HepG2 (cell line): ENCODE results near the gene WSCD1. TPM values are rescaled to one million over a fixed set of nuclear protein-coding genes. Genes with fewer than 3 reads are reported as not detected.

ENCODE experiments used
- ATAC-seq: fragments of 200-7000 bp; cut with Tn5 transposase; 3 replicates; pipeline ENCODE4 v1.9.1; 2020; ENCODE audit warnings: mild to moderate bottlenecking, moderate library complexity
- BruUV-seq: library from RNA; stranded (reverse); fragments of 400-500 nt; replicated peaks from 2 replicates; lab custom pipeline; 2021; lab: Mats Ljungman, UMichigan
- CTCF ChIA-PET: fragments of 300-600 bp; formaldehyde crosslinking; extraction: SDS; loops from one replicate; lab custom pipeline; 2021; ENCODE audit warnings: low total read pairs, inconsistent platforms, low intra/inter-chr PET ratio; lab: Yijun Ruan, JAX
- POLR2A ChIA-PET: fragments of 350-600 bp; sonication (Branson Sonifier 250); formaldehyde crosslinking; loops from one replicate; lab custom pipeline; 2020; ENCODE audit warnings: antibody characterized with exemption, inconsistent platforms; lab: Yijun Ruan, JAX
- DNase-seq: peaks from one replicate; pipeline ENCODE4 v3.0.0-alpha.2; 2015; ENCODE audit warnings: low spot score
- FAIRE-seq: peaks from 3 replicates; lab custom pipeline; 2011; peaks lifted over from hg19 to GRCh38; lab: Jason Lieb, UNC
- H2AFZ ChIP-seq: one replicate; pipeline ENCODE4 v1.6.1; 2011; ENCODE audit warnings: low read length, inconsistent platforms
- H3K27ac ChIP-seq: fragments of 300-600 bp; 3 replicates; pipeline ENCODE4 v1.8.0; 2011; ENCODE audit warnings: mixed run types, mild to moderate bottlenecking, mixed read lengths, low read length, inconsistent platforms; ENCODE audit not compliant: insufficient read depth; ENCODE audit errors: extremely low read length
- H3K27me3 ChIP-seq, 2 experiments: fragments of 200-600 bp in 1 of 2; 2 replicates in 1 of 2; 3 replicates in 1 of 2; pipeline versions ENCODE4 v1.6.0 to v1.8.0; 2011; ENCODE audit warnings: low read length in 2 of 2, mild to moderate bottlenecking in 2 of 2, moderate library complexity in 2 of 2, inconsistent platforms in 1 of 2; ENCODE audit not compliant: insufficient read depth in 2 of 2, control insufficient read depth in 1 of 2
- H3K36me3 ChIP-seq, 2 experiments: fragments of 200-600 bp in 1 of 2; replicated peaks in 1 of 2; 2 replicates in 1 of 2; 3 replicates in 1 of 2; pipeline versions ENCODE4 v1.5.1 to v1.8.0; 2011; ENCODE audit warnings: low read length in 2 of 2, inconsistent platforms in 1 of 2; ENCODE audit not compliant: insufficient read depth in 2 of 2, control insufficient read depth in 1 of 2
- H3K4me1 ChIP-seq: 2 replicates; pipeline ENCODE4 v1.5.1; 2012; ENCODE audit warnings: low read length, inconsistent platforms; ENCODE audit not compliant: insufficient read depth
- H3K4me2 ChIP-seq: 2 replicates; pipeline ENCODE4 v1.6.0; 2011; ENCODE audit warnings: low read depth, low read length, inconsistent platforms
- H3K4me3 ChIP-seq, 3 experiments: fragments of 200-600 bp in 1 of 3; sonication (generic), shearing (Covaris generic) in 1 of 3; replicated peaks in 1 of 3; 2 replicates each; pipeline ENCODE4 v1.5.1; 2011 to 2016; ENCODE audit warnings: low read length in 3 of 3, inconsistent platforms in 2 of 3, low read depth in 2 of 3, mild to moderate bottlenecking in 2 of 3, control low read depth in 1 of 3, mixed read lengths in 1 of 3; ENCODE audit not compliant: insufficient read depth in 1 of 3
- H3K79me2 ChIP-seq: one replicate; pipeline ENCODE4 v1.6.1; 2011; ENCODE audit warnings: low read length, inconsistent platforms; ENCODE audit not compliant: insufficient read depth
- H3K9ac ChIP-seq: 2 replicates; pipeline ENCODE4 v1.6.0; 2011; ENCODE audit warnings: mild to moderate bottlenecking, low read depth, low read length, inconsistent platforms; ENCODE audit not compliant: insufficient read depth
- H3K9me3 ChIP-seq: 2 replicates; pipeline ENCODE4 v1.5.1; 2012; ENCODE audit warnings: mild to moderate bottlenecking, low read length
- H4K20me1 ChIP-seq: 2 replicates; pipeline ENCODE4 v1.6.0; 2011; ENCODE audit warnings: inconsistent platforms, mild to moderate bottlenecking, low read length, moderate library complexity; ENCODE audit not compliant: insufficient read depth
- CBX1 ChIP-seq: IDR thresholded peaks from one replicate; pipeline ENCODE4 v1.6.1; 2016; ENCODE audit warnings: antibody characterized with exemption, low read depth
- EHMT2 ChIP-seq: fragments of 200-600 bp; sonication (generic); IDR thresholded peaks from 2 replicates; pipeline ENCODE4 v1.7.0; 2017; ENCODE audit warnings: antibody characterized with exemption, low read depth, low read length, borderline replicate concordance
- HNF4G ChIP-seq, 2 experiments: sonication (generic) in 1 of 2; formaldehyde crosslinking in 1 of 2; IDR thresholded peaks; 2 replicates each; pipeline versions ENCODE4 v1.4.0 to v1.6.1; 2011 to 2020; ENCODE audit warnings: borderline replicate concordance in 2 of 2, low read depth in 2 of 2, mild to moderate bottlenecking in 2 of 2, low read length in 1 of 2, missing genetic modification reagents in 1 of 2, moderate library complexity in 1 of 2
- KDM1A ChIP-seq: IDR thresholded peaks from 2 replicates; pipeline ENCODE4 v1.6.1; 2016; ENCODE audit warnings: missing compliant biosample characterization
- KLF11 ChIP-seq: IDR thresholded peaks from 2 replicates; pipeline ENCODE4 v1.6.1; 2016; ENCODE audit warnings: missing compliant biosample characterization
- MAFF ChIP-seq: IDR thresholded peaks from 2 replicates; pipeline ENCODE4 v1.6.1; 2011; ENCODE audit warnings: low read depth, low read length, improper control_type of control experiment
- MEIS2 ChIP-seq: sonication (generic); formaldehyde crosslinking; IDR thresholded peaks from 2 replicates; pipeline ENCODE4 v1.9.0; 2021; ENCODE audit warnings: mild to moderate bottlenecking, missing genetic modification reagents
- MLX ChIP-seq: IDR thresholded peaks from 2 replicates; pipeline ENCODE4 v1.6.1; 2016
- NFE2L2 ChIP-seq: fragments of 150-350 bp; IDR thresholded peaks from 2 replicates; pipeline ENCODE4 v1.6.1; 2014; ENCODE audit warnings: low read length
- SMAD1 ChIP-seq: sonication (generic); formaldehyde crosslinking; IDR thresholded peaks from 2 replicates; pipeline ENCODE4 v1.4.0; 2020; ENCODE audit warnings: missing genetic modification reagents, low read depth, mild to moderate bottlenecking, borderline replicate concordance
- ZBTB37 ChIP-seq: sonication (generic); formaldehyde crosslinking; IDR thresholded peaks from 2 replicates; pipeline ENCODE4 v1.4.0; 2020; ENCODE audit warnings: mild to moderate bottlenecking, missing genetic modification reagents
- ZFP41 ChIP-seq: sonication (generic); formaldehyde crosslinking; IDR thresholded peaks from 2 replicates; pipeline ENCODE4 v1.4.0; 2020; ENCODE audit warnings: mild to moderate bottlenecking, missing genetic modification reagents, borderline replicate concordance
- ZFP62 ChIP-seq: sonication (generic); formaldehyde crosslinking; IDR thresholded peaks from 2 replicates; pipeline ENCODE4 v1.4.0; 2020; ENCODE audit warnings: missing genetic modification reagents
- ZNF124 ChIP-seq: sonication (generic); formaldehyde crosslinking; IDR thresholded peaks from 2 replicates; pipeline ENCODE4 v1.4.0; 2020; ENCODE audit warnings: missing genetic modification reagents
- ZNF331 ChIP-seq: sonication (generic); formaldehyde crosslinking; IDR thresholded peaks from 2 replicates; pipeline ENCODE4 v1.4.0; 2020; ENCODE audit warnings: missing genetic modification reagents
- ZNF557 ChIP-seq: sonication (generic); formaldehyde crosslinking; IDR thresholded peaks from 2 replicates; pipeline ENCODE4 v1.4.0; 2020; ENCODE audit warnings: missing genetic modification reagents
- WGBS: methylation state at CpG from one replicate; pipeline ENCODE4 v1.1.6; 2017; ENCODE audit warnings: low lambda C conversion rate; 5-methylcytosine and 5-hydroxymethylcytosine counted together
- in situ Hi-C: cut with HindIII; loops from 2 replicates; pipeline ENCODE4 v1.10.0; 2017; ENCODE audit warnings: low pct_unique_long_range_greater_than_20kb; ENCODE audit not compliant: extremely low pct_ligation_motif_present
- intact Hi-C: fragments of 100-400 bp; cut with micrococcal nuclease; formaldehyde crosslinking; loops from one replicate; pipeline ENCODE4 v1.10.0; 2022; ENCODE audit not compliant: unreplicated experiment
- polyA plus RNA-seq, 8 experiments: library from polyadenylated mRNA; depleted of rRNA in 3 of 8; stranded (reverse) in 7 of 8; unstranded in 1 of 8; fragments of >200 nt; fragmentation: Illumina TruSeq in 4 of 8; extraction: Trizol in 4 of 8; gene quantifications; 2 replicates each; pipeline versions ENCODE4 v1.2.1 to v1.2.3, GENCODE V29; 2011 to 2016; ENCODE audit warnings: low read depth in 4 of 8, missing spikeins in 1 of 8, mixed read lengths in 1 of 8; ENCODE audit not compliant: insufficient read depth in 1 of 8
- total RNA-seq, 5 experiments: library from RNA; depleted of rRNA; stranded (reverse); fragments of >200 nt; fragmentation: Illumina TruSeq; extraction: Trizol; gene quantifications; 2 replicates each; pipeline ENCODE4 v1.2.3, GENCODE V29; 2016; ENCODE audit warnings: low read depth in 1 of 5

WSCD1 gene
- total and polyA plus RNA-seq, 2 of the 13 experiments (the other 11 are each of a cell fraction or from before 2014, with no cell fraction given): 0.24 to 2.7 TPM

DNA sequence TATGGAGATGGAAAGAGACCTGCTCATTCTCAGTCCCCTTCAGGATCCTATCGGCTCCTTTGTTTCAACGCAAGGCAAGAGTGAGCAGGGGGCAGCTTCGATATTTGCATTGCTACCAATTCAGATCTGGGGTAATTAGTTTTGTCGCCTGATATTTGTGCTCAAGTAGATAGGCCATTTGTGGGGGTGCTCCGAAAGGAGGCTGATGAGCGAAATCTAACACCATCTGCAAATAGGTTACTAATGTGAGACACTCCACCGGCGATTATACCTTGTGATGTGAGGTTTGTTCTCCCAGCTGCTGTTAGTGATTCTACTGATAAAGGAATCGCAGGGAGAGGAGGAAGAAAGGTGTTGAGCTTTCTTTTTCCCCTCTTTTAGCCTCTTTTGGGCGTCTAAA, 31.5 kb downstream of the WSCD1 start:
- 55% methylated on average over 10 of the region's 10 CpGs for WGBS
- DNase-seq: no peak
- no peak for TF ChIP-seq SMAD1 (CRISPR knock-in tag)
- TF ChIP-seq ZNF124 (CRISPR knock-in tag): no peak
- TF ChIP-seq NFE2L2: no peak
- no peak for TF ChIP-seq MLX (CRISPR knock-in tag)
- no peak for TF ChIP-seq ZNF557 (CRISPR knock-in tag)
- TF ChIP-seq HNF4G (IDR thresholded peaks at IDR 0.05; ENCODE audit: borderline replicate concordance, low read depth, low read length): no peak
- TF ChIP-seq HNF4G (CRISPR knock-in tag; IDR thresholded peaks at IDR 0.05; ENCODE audit: borderline replicate concordance, low read depth): no peak
- no peak for TF ChIP-seq ZFP41 (CRISPR knock-in tag)
- no peak for TF ChIP-seq ZBTB37
- no peak for TF ChIP-seq CBX1
- no peak for TF ChIP-seq ZNF331 (CRISPR knock-in tag)
- no peak for TF ChIP-seq KDM1A (CRISPR knock-in tag)
- no peak for TF ChIP-seq EHMT2
- TF ChIP-seq KLF11: no peak
- TF ChIP-seq MEIS2 (CRISPR knock-in tag): no peak
- no peak for TF ChIP-seq ZFP62 (CRISPR knock-in tag)
- no peak for TF ChIP-seq MAFF
- TF ChIP-seq, all 625 proteins: peak for 0
- intact Hi-C loops: no loop called here
- no TSS peak for BruUV-seq
- no peaks in the 10 kb centered on the region for H3K4me1 ChIP-seq
- FAIRE-seq: no peak
- no peaks in the 10 kb centered on the region for H3K36me3 ChIP-seq
- ChIA-PET CTCF (no interaction called here), POLR2A (no interaction called here)
- H3K27me3 ChIP-seq: peaks cover 0 to 8% of the 10 kb centered on the region in 2 experiments; a peak in 2 of 5 replicates
- ATAC-seq: no peak
- no peaks in the 10 kb centered on the region for H4K20me1 ChIP-seq
- H3K79me2 ChIP-seq: no peaks in the 10 kb centered on the region
- H2AFZ ChIP-seq: no peak overlapping the region
- H3K9me3 ChIP-seq: no peaks in the 10 kb centered on the region
- no peak overlapping the region for H3K4me3 ChIP-seq
- H3K27ac ChIP-seq: no peak overlapping the region
- H3K9ac ChIP-seq: no peak overlapping the region
- in situ Hi-C loops: no loop called here
- H3K4me2 ChIP-seq: no peak overlapping the region
